GM18868 (cell line): ENCODE data around the gene MAML3.

ENCODE experiments used
- ATAC-seq: cut with Tn5 transposase; IDR thresholded peaks from one replicate; pipeline ENCODE4 v1.9.1; 2021; ENCODE audit warnings: mild to moderate bottlenecking, moderate library complexity; ENCODE audit not compliant: unreplicated experiment

The MAML3 gene

GRCh38 chr4:140047786-140048185, 106.2 kb downstream of the MAML3 start:
- ATAC-seq: no peak

GRCh38 chr4:140047017-140047640, 106.9 kb downstream of the MAML3 start:
- no peak for ATAC-seq

- no peak for ATAC-seq
Observed at GRCh38 chr4:140046543-140046942, 107.4 kb downstream of the MAML3 start.

GRCh38 chr4:140046016-140046415, 108.0 kb downstream of the MAML3 start:
- no peak for ATAC-seq

GRCh38 chr4:140044337-140044902, 109.6 kb downstream of the MAML3 start:
- no peak for ATAC-seq

GRCh38 chr4:140042634-140043033, 111.3 kb downstream of the MAML3 start:
- no peak for ATAC-seq

- ATAC-seq: no peak
Observed at GRCh38 chr4:140038031-140038533, 115.9 kb downstream of the MAML3 start.

GRCh38 chr4:140037353-140038030, 116.5 kb downstream of the MAML3 start:
- no peak for ATAC-seq

- no peak for ATAC-seq
Observed at GRCh38 chr4:140031706-140032105, 122.3 kb downstream of the MAML3 start.

GRCh38 chr4:140031061-140031460, 122.9 kb downstream of the MAML3 start:
- no peak for ATAC-seq

GRCh38 chr4:140028676-140029517, 125.1 kb downstream of the MAML3 start:
- ATAC-seq: no peak

- no peak for ATAC-seq
Observed at GRCh38 chr4:140028101-140028500, 125.9 kb downstream of the MAML3 start.

- no peak for ATAC-seq
Observed at GRCh38 chr4:140027101-140027500, 126.9 kb downstream of the MAML3 start.

- ATAC-seq: no peak
Observed at GRCh38 chr4:140025470-140025869, 128.5 kb downstream of the MAML3 start.

GRCh38 chr4:140020457-140021361, 133.3 kb downstream of the MAML3 start:
- ATAC-seq: no peak

GRCh38 chr4:140019619-140020347, 134.2 kb downstream of the MAML3 start:
- ATAC-seq: no peak

- no peak for ATAC-seq
Observed at GRCh38 chr4:140018931-140019618, 134.9 kb downstream of the MAML3 start.

- no peak for ATAC-seq
Observed at GRCh38 chr4:140014284-140014683, 139.7 kb downstream of the MAML3 start.
